DMS53 treated with DMSO at 0.1 percent for 48 hours (cell line): ENCODE results near the gene TCFL5.

Experiments
- DNase-seq: peaks from one replicate; lab custom pipeline; 2025; ENCODE audit not compliant: unreplicated experiment; lab: John Stamatoyannopoulos, UW

TCFL5 gene

GRCh38 chr20:62880147-62880934 lies 18.7 kb upstream of the TCFL5 start:
- no peak for DNase-seq

- no peak for DNase-seq
Observed at GRCh38 chr20:62879275-62880146, 17.9 kb upstream of the TCFL5 start.

GRCh38 chr20:62878244-62879038 lies 16.8 kb upstream of the TCFL5 start:
- no peak for DNase-seq

GRCh38 chr20:62876902-62877816 lies 15.5 kb upstream of the TCFL5 start:
- DNase-seq, result no peak

DNA sequence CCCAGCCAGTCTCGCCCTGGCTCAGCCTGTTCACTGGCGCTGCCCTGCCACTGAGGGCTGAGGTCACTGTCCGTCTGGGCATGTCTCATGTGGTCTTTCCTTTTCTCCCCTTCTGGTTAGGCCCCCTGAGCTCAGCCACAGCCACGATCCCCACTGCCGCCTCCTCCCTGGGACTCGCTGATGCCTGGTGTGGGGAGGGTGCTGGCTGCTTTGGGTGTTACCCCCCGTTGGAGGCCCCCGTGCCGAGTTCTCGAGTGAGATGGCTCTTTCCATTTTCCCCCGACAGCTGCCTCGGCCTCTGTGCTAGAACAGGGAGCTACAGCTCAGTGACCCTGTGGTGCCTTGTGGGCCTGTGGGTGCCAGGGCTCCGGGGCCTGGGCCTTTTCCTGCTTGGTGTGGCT lies 14.9 kb upstream of the TCFL5 start:
- DNase-seq, result no peak

DNA sequence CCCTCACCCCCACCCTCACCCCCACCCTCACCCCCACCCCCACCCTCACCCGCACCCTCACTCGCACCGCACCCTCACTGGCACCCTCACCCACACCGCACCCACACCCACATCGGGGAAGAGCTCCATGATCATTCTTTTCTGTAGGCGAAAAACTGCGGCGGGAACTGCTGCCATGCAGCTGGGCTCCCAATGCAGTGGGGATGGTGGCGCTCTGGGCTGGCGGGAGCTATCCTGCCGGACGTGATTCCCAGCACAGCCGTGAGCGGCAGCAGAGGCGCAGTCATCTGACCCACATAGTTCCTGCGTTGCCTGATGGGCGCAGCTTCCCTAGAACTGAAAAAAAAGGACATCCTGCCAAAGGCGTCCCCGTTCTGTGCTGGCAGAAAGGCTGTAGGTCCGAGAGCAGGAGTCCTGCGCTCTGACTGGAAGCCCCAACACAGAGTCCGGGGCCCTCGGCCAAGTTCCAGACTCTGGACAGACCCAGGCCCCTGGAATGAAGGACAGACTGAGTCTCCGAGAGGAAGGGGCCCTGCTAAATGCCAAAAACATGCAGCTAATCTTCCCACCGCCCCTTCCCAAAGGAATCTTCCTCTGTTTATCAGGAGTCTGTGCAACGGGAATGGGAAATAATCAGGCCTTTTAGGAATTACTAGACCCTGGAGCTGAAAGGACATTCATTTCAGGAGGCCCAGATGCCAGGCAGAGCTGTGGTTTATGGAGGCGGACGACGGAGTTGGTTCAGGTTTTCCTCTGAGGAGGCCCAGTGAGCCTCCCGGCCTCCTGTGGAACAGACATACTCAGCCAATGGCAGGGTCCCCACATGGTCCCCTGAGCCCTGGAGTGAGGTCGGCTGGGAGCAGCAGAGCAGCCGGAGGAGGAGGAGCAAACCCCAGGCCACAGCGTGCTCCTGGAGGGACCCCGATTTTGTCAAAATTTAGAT lies 14.1 kb upstream of the TCFL5 start:
- peak; percentile 94 for DNase-seq

DNA sequence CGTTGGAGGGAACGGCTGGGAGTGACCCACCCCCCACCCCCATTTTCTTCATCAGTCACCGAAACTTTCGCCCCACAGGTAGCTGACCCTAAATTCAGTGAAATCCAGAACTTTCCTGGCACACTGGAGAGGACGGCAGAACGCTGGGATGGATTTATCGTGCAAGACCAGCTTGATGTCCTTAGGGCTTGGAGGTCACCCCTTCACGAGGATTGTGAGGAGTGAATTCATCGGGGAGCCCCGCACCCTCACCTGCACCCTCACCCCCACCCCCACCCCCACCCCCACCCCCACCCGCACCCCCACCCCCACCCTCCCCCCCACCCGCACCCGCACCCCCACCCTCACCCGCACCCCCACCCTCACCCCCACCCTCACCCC lies 13.3 kb upstream of the TCFL5 start:
- DNase-seq, result peak; percentile 43

DNA sequence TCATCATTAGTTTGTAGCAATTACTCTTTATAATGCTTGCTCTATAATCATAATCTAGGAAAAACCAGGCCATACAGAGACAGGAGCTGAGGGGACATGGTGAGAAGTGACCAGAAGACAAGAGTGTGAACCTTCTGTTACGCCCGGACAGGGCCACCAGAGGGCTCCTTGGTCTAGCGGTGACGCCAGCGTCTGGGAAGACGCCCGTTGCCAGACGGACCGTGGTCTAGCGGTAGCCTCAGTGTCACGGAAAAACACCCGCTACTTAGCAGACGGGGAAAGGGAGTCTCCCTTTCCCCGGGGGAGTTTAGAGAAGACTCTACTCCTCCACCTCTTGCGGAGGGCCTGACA lies 12.0 kb upstream of the TCFL5 start:
- DNase-seq, result peak; percentile 43

- no peak for DNase-seq
Observed at GRCh38 chr20:62873280-62873679, 11.7 kb upstream of the TCFL5 start.

- DNase-seq, result no peak
Observed at GRCh38 chr20:62872862-62873261, 11.2 kb upstream of the TCFL5 start.

DNA sequence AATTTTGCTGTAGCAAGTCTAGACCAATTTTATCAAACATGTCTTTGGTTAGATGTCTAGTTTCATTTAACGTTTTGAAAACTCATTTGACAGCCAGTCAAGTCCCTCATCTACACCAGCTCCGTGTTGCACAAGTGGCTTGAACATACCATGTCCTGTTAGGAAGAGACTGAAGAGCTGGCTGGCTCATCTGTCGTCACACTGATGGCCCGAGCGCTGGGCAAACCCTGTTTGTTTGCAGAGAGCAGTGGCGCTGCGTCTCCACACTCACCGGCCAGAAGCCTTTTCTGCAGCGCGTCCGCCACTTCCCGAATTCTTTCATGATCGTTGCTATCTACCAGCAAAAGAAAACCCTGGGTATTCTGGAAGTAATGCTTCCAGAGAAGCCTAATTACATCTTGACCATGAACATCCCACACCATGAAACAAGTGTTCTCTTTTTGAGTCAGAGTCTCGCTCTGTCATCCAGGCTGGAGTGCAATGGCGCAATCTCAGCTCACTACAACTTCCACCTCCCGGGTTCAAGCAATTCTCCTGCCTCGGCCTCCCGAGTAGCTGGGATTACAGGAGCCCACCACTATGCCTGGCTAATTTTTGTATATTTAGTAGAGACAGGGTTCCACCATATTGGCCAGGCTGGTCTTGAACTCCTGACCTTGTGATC lies 10.7 kb upstream of the TCFL5 start:
- DNase-seq, result peak; percentile 42

GRCh38 chr20:62864207-62864606 lies 2.6 kb upstream of the TCFL5 start:
- DNase-seq, result no peak

GRCh38 chr20:62860924-62861691 lies 514 bp downstream of the TCFL5 start:
- DNase-seq, result no peak

DNA sequence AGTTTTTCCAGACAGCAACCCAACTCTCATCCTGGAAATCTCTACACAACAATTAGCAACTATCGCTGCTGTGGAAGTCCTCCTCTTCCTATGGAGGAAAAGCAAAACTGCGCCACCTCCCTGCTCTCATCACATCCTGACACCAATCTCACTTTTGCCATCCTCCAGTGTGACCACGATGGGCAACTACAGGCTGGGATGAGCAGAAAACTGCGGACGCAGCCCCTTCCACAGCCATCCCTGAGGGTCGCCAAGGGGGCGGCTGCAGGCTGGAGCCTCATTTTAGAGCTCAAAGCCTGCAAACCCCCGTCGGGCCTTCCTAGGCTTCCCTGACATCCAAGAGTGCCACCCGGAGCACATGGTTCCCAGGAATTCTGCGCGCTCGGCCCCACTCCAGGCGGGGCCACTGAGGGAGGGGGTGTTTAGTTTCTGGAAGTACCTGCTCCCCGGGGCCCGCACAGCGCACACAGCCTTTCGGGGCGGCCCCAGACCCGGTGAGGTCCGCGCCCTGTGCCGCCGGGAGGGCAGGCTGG lies 1.2 kb downstream of the TCFL5 start:
- no peak for DNase-seq

DNA sequence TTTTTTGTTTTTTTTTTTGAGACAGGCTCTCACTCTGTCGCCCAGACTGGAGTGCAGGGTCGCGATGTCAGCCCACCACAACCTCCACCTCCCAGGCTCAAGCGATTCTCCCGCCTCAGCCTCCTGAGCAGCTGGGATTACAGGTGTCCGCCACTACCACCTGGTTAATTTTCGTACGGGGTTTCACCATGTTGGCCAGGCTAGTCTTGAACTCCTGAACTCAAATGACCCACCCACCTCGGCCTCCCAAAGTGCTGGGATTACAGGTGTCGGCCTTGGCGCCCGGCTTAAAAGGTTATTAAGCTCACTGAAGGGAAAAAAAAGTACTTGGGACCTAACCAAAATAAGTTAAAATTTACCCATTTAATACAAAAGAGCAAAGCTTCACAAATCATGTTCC lies 1.9 kb downstream of the TCFL5 start:
- DNase-seq, result no peak

DNA sequence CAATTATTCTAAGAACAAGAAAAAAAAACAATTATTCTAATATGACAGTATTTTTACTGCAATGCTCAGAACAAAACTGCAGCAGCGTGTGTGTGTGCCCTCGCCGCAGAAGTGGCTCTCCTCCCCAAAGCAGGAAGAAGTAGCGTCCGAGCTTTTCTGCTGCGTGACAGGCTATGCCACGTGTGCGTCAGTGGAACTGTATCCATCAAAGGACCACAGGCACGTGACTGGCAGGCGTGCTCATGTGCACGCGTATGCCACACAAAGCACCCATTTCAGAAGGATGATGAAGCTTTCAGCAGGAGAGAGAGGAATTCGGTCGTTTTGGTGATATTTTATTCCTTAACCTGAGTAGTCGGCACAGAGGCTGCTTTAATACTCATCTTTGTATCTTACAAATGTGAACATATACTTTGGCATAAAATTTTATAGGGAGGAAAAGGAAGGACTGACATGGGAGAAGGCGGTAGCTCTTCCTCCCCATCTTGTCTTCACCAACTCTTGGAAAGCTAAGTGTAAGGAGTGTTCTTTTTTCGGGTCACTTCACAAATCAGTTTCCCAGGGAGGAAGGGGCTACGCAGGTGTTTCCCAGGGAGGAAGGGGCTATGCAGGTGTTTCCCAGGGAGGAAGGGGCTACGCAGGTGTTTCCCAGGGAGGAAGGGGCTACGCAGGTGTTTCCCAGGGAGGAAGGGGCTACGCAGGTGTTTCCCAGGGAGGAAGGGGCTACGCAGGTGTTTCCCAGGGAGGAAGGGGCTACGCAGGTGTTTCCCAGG lies 3.4 kb downstream of the TCFL5 start:
- DNase-seq, result no peak

DNA sequence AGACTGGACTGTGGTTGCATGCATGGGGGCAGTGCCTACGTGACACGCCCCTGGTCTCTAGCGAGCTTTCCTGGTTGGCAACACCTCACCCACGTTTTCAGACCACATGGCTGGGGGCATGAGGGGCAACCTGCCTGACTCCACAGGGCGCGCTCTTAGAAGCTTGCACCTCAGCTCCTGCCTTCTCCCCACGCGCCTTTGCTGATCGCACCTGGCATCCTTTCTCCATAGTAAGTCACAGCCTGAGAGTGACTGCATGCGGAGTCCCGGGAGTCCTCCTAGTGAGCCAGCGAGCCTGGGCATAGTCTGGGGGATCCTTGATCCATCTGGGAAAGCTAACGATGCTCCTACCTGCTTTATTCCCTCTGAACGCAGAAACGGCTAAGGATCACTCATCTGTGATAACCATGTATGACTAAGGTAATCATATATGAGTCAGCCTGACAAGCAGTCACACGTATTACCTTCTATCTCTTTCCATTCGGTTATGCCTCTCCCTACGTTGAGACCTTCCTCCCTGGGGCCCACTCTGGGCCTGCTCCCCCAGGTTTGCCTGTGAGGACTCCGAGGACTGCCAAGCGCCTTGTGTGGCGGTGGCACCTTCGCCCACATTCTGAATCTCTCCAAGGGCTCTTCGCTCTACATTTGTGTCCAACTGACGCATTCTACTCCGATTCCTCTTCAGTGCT lies 4.5 kb downstream of the TCFL5 start:
- no peak for DNase-seq
